B cell (primary cell): ENCODE data around the gene CHST8. TPM values are rescaled to one million over a fixed set of nuclear protein-coding genes. Genes with fewer than 3 reads are reported as not detected.

Experiments used
- ATAC-seq: fragments of 200-7000 bp; cut with Tn5 transposase; one replicate; pipeline ENCODE4 v1.10.0; 2021; ENCODE audit warnings: low read depth, mild to moderate bottlenecking, moderate number of reproducible peaks, moderate library complexity
- CTCF ChIA-PET: fragments of 350-600 bp; sonication (Branson Sonifier 250); formaldehyde crosslinking; loops from one replicate; lab custom pipeline; 2021; ENCODE audit warnings: antibody characterized with exemption, inconsistent platforms; lab: Charles Lee
- POLR2A ChIA-PET: fragments of 350-600 bp; sonication (Branson Sonifier 250); formaldehyde crosslinking; loops from one replicate; lab custom pipeline; 2021; ENCODE audit warnings: antibody characterized with exemption; lab: Charles Lee
- DNase-seq: peaks from one replicate; pipeline ENCODE4 v3.0.0; 2013
- H2AFZ ChIP-seq: 2 replicates; pipeline ENCODE4 v1.6.1; 2012; ENCODE audit warnings: mild to moderate bottlenecking, low read depth, low read length; ENCODE audit not compliant: insufficient read depth, poor library complexity, severe bottlenecking
- H3K27ac ChIP-seq, 2 donors: 1 replicate in 1 of 2; 2 replicates in 1 of 2; pipeline ENCODE4 v1.5.1; 2012 to 2013; ENCODE audit warnings: low read length in 2 of 2, mild to moderate bottlenecking in 2 of 2, moderate library complexity in 1 of 2
- H3K27me3 ChIP-seq, 4 experiments: fragments of 200-600 bp in 1 of 4; sonication (generic) in 1 of 4; replicated peaks in 1 of 4; 1 replicate in 2 of 4; 2 replicates in 2 of 4; pipeline versions ENCODE4 v1.6.1 to v1.7.0; 2013 to 2016; ENCODE audit warnings: low read length in 3 of 4, mild to moderate bottlenecking in 2 of 4, mixed read lengths in 1 of 4, moderate library complexity in 1 of 4; ENCODE audit not compliant: insufficient read depth in 4 of 4, control insufficient read depth in 3 of 4; ENCODE audit errors: control extremely low read depth in 1 of 4
- H3K36me3 ChIP-seq, 2 experiments: replicated peaks in 1 of 2; 1 replicate in 1 of 2; 2 replicates in 1 of 2; pipeline versions ENCODE4 v1.6.1 to v1.7.1; 2013; ENCODE audit warnings: low read length in 1 of 2; ENCODE audit not compliant: insufficient read depth in 2 of 2, control insufficient read depth in 1 of 2; ENCODE audit errors: control extremely low read depth in 1 of 2, extremely low read depth in 1 of 2
- H3K4me1 ChIP-seq, 2 donors: fragments of 200-600 bp in 1 of 2; sonication (generic) in 1 of 2; 1 replicate in 1 of 2; 2 replicates in 1 of 2; pipeline versions ENCODE4 v1.5.1 to v1.6.1; 2013 to 2017; ENCODE audit warnings: low read length in 2 of 2; ENCODE audit not compliant: control insufficient read depth in 2 of 2, insufficient read depth in 2 of 2
- H3K4me2 ChIP-seq: replicated peaks from 2 replicates; pipeline ENCODE3; 2012; ENCODE audit warnings: mild to moderate bottlenecking, low read depth, low read length; ENCODE audit not compliant: poor library complexity, severe bottlenecking
- H3K4me3 ChIP-seq, 5 experiments: fragments of 200-600 bp in 1 of 5; sonication (generic) in 1 of 5; 1 replicate in 3 of 5; 2 replicates in 2 of 5; pipeline versions ENCODE4 v1.5.1 to v1.7.0; 2011 to 2016; ENCODE audit warnings: low read length in 4 of 5, mild to moderate bottlenecking in 4 of 5, low read depth in 2 of 5, control low read depth in 1 of 5, moderate library complexity in 1 of 5; ENCODE audit not compliant: insufficient read depth in 1 of 5; ENCODE audit errors: control extremely low read depth in 1 of 5, extremely low read depth in 1 of 5
- H3K79me2 ChIP-seq: fragments of 200-600 bp; sonication (generic); one replicate; pipeline ENCODE4 v1.6.0; 2016; ENCODE audit warnings: low read length; ENCODE audit not compliant: control insufficient read depth, insufficient read depth
- H3K9ac ChIP-seq: fragments of 200-600 bp; sonication (generic); 2 replicates; pipeline ENCODE4 v1.6.1; 2017; ENCODE audit warnings: mild to moderate bottlenecking, low read length, moderate library complexity
- H3K9me3 ChIP-seq, 3 donors: one replicate each; pipeline versions ENCODE4 v1.6.1 to v1.7.1; 2013; ENCODE audit warnings: low read length in 2 of 3; ENCODE audit not compliant: control insufficient read depth in 2 of 3, insufficient read depth in 1 of 3; ENCODE audit errors: control extremely low read depth in 1 of 3
- H4K20me1 ChIP-seq: 2 replicates; pipeline ENCODE4 v1.6.0; 2012; ENCODE audit warnings: mild to moderate bottlenecking, low read length; ENCODE audit not compliant: insufficient read depth, control insufficient read depth, poor library complexity, severe bottlenecking
- H3K27ac Mint-ChIP-seq: one replicate; pipeline ENCODE4 v1.8.0; 2021; ENCODE audit warnings: mixed read lengths
- H3K27me3 Mint-ChIP-seq: one replicate; pipeline ENCODE4 v1.8.0; 2021; ENCODE audit warnings: mixed read lengths
- H3K4me1 Mint-ChIP-seq: one replicate; pipeline ENCODE4 v1.8.0; 2021; ENCODE audit warnings: mixed read lengths
- H3K4me3 Mint-ChIP-seq: one replicate; pipeline ENCODE4 v1.8.0; 2021; ENCODE audit warnings: mixed read lengths
- H3K9me3 Mint-ChIP-seq: one replicate; pipeline ENCODE4 v1.8.0; 2022; ENCODE audit warnings: mixed read lengths; ENCODE audit not compliant: insufficient read depth
- CTCF ChIP-seq: fragments of 200-600 bp; IDR thresholded peaks from one replicate; pipeline ENCODE4 v1.8.0; 2022; ENCODE audit warnings: antibody characterized with exemption, mild to moderate bottlenecking
- EZH2 ChIP-seq: IDR thresholded peaks from 2 replicates; pipeline ENCODE4 v1.6.1; 2012; ENCODE audit warnings: borderline replicate concordance, low read depth, mild to moderate bottlenecking, moderate library complexity, low read length; ENCODE audit not compliant: insufficient read depth, poor library complexity, severe bottlenecking
- WGBS: methylation state at CpG from one replicate; pipeline ENCODE4 v1.1.5; 2013; ENCODE audit warnings: missing lambda C conversion rate; ENCODE audit not compliant: insufficient coverage; 5-methylcytosine and 5-hydroxymethylcytosine counted together
- intact Hi-C: fragments of 100-400 bp; cut with micrococcal nuclease; formaldehyde crosslinking; loops from one replicate; pipeline ENCODE4 v1.10.0; 2022
- polyA plus RNA-seq: library from polyadenylated mRNA; depleted of rRNA; stranded (reverse); fragments of >200 nt; gene quantifications from 2 replicates; pipeline ENCODE4 v1.2.3, GENCODE V29; 2012
- total RNA-seq, 2 donors: library from RNA; stranded (reverse); fragments of 120-200 nt in 1 of 2; gene quantifications; 1 replicate in 1 of 2; 2 replicates in 1 of 2; pipeline versions ENCODE4 v1.2.3 to v1.2.4, GENCODE V29; 2013 to 2022

Gene CHST8
- total and polyA plus RNA-seq, 2 donors (not counting 1 experiment from before 2014, with no cell fraction given), result not detected

GRCh38 chr19:33819506-33819879, 197.7 kb downstream of the CHST8 start:
- peaks cover 29% of the 10 kb centered on the region for H3K4me1 Mint-ChIP-seq
- H3K27me3 ChIP-seq, result peaks cover 0 to 4% (median 0%) of the 10 kb centered on the region in 4 experiments
- no peaks in the 10 kb centered on the region for H3K36me3 ChIP-seq
- ATAC-seq (no peak), DNase-seq (no peak)
- peaks cover 21 to 27% of the 10 kb centered on the region in 2 donors for H3K4me1 ChIP-seq
- WGBS, result 13% methylated on average over 8 of the region's 10 CpGs
- H3K9me3 ChIP-seq, result peaks cover 0 to 7% (median 0%) of the 10 kb centered on the region in 3 donors
- peak overlapping the region; percentile 8 to 60 (median 54) for H3K4me3 ChIP-seq
- H4K20me1 ChIP-seq, result no peaks in the 10 kb centered on the region
- peak overlapping the region; percentile 66 for H3K9ac ChIP-seq
- peak overlapping the region; percentile 54 to 58 for H3K27ac ChIP-seq
- H3K27me3 Mint-ChIP-seq, result no peaks in the 10 kb centered on the region
- peak overlapping the region; percentile 89 for H3K4me2 ChIP-seq
- intact Hi-C loops, result no loop called here
- TF ChIP-seq EZH2 (no peak), CTCF (no peak)
- no peaks in the 10 kb centered on the region for H3K79me2 ChIP-seq
- H3K27ac Mint-ChIP-seq, result peak overlapping the region; percentile 73
- CTCF ChIA-PET, result interaction anchor here (1.3 kb wide), 1 partner anchor 25 kb away, joined by 10 read pairs; no protein-coding TSS in a partner anchor
- peak overlapping the region; percentile 92 for H3K4me3 Mint-ChIP-seq
- POLR2A ChIA-PET, result no interaction called here
- peak overlapping the region; percentile 79 for H2AFZ ChIP-seq
- H3K9me3 Mint-ChIP-seq, result no peaks in the 10 kb centered on the region

- Histone ChIP-seq H3K9me3 (peaks cover 0 to 7% (median 0%) of the 10 kb centered on the region in 3 donors), H3K27me3 (peaks cover 0 to 4% (median 0%) of the 10 kb centered on the region in 4 experiments), H3K4me3 (peak overlapping the region; percentile 36 to 60 (median 54)), H4K20me1 (no peaks in the 10 kb centered on the region), H3K9ac (peak overlapping the region; percentile 66), H3K4me2 (peak overlapping the region; percentile 89), H2AFZ (peak overlapping the region; percentile 79), H3K27ac (peak overlapping the region; percentile 54 to 58), H3K36me3 (no peaks in the 10 kb centered on the region), H3K79me2 (no peaks in the 10 kb centered on the region), H3K4me1 (peaks cover 21 to 27% of the 10 kb centered on the region in 2 donors)
- intact Hi-C loops, result no loop called here
- Mint-ChIP-seq H3K9me3 (no peaks in the 10 kb centered on the region), H3K27ac (peak overlapping the region; percentile 76), H3K4me1 (peaks cover 29% of the 10 kb centered on the region), H3K27me3 (no peaks in the 10 kb centered on the region), H3K4me3 (peak overlapping the region; percentile 92)
- ChIA-PET CTCF (interaction anchor here (1.3 kb wide), 1 partner anchor 25 kb away, joined by 10 read pairs; no protein-coding TSS in a partner anchor), POLR2A (no interaction called here)
- DNase-seq (peak; percentile 72), ATAC-seq (peak; percentile 76)
- WGBS, result under 1% methylated on average over 61 of the region's 61 CpGs
- TF ChIP-seq EZH2 (no peak), CTCF (no peak)
Measured at GRCh38 chr19:33819880-33820781, 198.4 kb downstream of the CHST8 start.
